G401 (cell line): Measurements from ENCODE around the gene GRK7. TPM values are rescaled to one million over a fixed set of nuclear protein-coding genes. Genes with fewer than 3 reads are reported as not detected.
"Not testable (repeated sequence)": the region's sequence is repeated elsewhere in the genome, so short reads cannot be mapped to it uniquely, and the experiment has no call there.

Experiments used
- DNase-seq: peaks from one replicate; pipeline ENCODE4 v3.0.0-alpha.2; 2015; ENCODE audit warnings: low spot score
- in situ Hi-C: cut with HindIII; loops from 2 replicates; pipeline ENCODE4 v1.10.0; 2016; ENCODE audit warnings: low sequenced_read_pairs, mixed read lengths
- total RNA-seq: library from RNA; depleted of rRNA; stranded (reverse); fragments of >200 nt; shearing (Covaris generic); gene quantifications from 2 replicates; pipeline ENCODE4 v1.2.3, GENCODE V29; 2014

GRK7 gene
- total RNA-seq, 1 experiment from 2014 or later: not detected

- DNase-seq: no peak
- in situ Hi-C loops: no loop called here
These were observed 26.1 kb downstream of the GRK7 start for GRCh38 chr3:141789281-141789680.

GRCh38 chr3:141790171-141790570 is 27.0 kb downstream of the GRK7 start:
- in situ Hi-C loops: no loop called here
- no peak for DNase-seq

- no peak for DNase-seq
- in situ Hi-C loops: no loop called here
These were observed 29.3 kb downstream of the GRK7 start for GRCh38 chr3:141792495-141792894.

GRCh38 chr3:141793476-141794260 is 30.5 kb downstream of the GRK7 start:
- in situ Hi-C loops: no loop called here
- no peak for DNase-seq

- in situ Hi-C loops: no loop called here
- no peak for DNase-seq
These were observed 32.1 kb downstream of the GRK7 start for GRCh38 chr3:141795276-141795675.

- in situ Hi-C loops: no loop called here
- no peak for DNase-seq
These were observed 32.5 kb downstream of the GRK7 start for GRCh38 chr3:141795741-141796080.

GRCh38 chr3:141796081-141796888 is 33.1 kb downstream of the GRK7 start:
- DNase-seq: no peak
- in situ Hi-C loops: no loop called here

- peak; percentile 32 for DNase-seq
- in situ Hi-C loops: no loop called here
These were observed 33.9 kb downstream of the GRK7 start for GRCh38 chr3:141796889-141797781.

- in situ Hi-C loops: no loop called here
- no peak for DNase-seq
These were observed 34.7 kb downstream of the GRK7 start for GRCh38 chr3:141797819-141798447.

GRCh38 chr3:141798448-141798845 is 35.2 kb downstream of the GRK7 start:
- in situ Hi-C loops: no loop called here
- DNase-seq: no peak

- DNase-seq: no peak
- in situ Hi-C loops: no loop called here
These were observed 39.3 kb downstream of the GRK7 start for GRCh38 chr3:141802316-141803077.

GRCh38 chr3:141803538-141803937 is 40.3 kb downstream of the GRK7 start:
- DNase-seq, in situ Hi-C loops: not testable (repeated sequence)

- in situ Hi-C loops: no loop called here
- DNase-seq: no peak
These were observed 41.2 kb downstream of the GRK7 start for GRCh38 chr3:141804447-141804777.

- in situ Hi-C loops: no loop called here
- DNase-seq: no peak
These were observed 41.8 kb downstream of the GRK7 start for GRCh38 chr3:141804778-141805639.

- DNase-seq: no peak
- in situ Hi-C loops: no loop called here
These were observed 44.2 kb downstream of the GRK7 start for GRCh38 chr3:141807277-141808033.

GRCh38 chr3:141808586-141808985 is 45.4 kb downstream of the GRK7 start:
- in situ Hi-C loops: no loop called here
- no peak for DNase-seq

GRCh38 chr3:141810161-141810560 is 47.0 kb downstream of the GRK7 start:
- in situ Hi-C loops: no loop called here
- no peak for DNase-seq
